HL-60 (cell line): ENCODE data around the gene DROSHA.

Experiments used
- DNase-seq, 2 experiments: peaks; one replicate each; pipeline ENCODE4 v3.0.0-alpha.2; 2010 to 2020; ENCODE audit warnings: low read depth in 1 of 2, low spot score in 1 of 2
- H3K27ac ChIP-seq: fragments of 250-450 bp; sonication (Bioruptor Pico); replicated peaks from 2 replicates; pipeline ENCODE4 v1.5.1; 2020; ENCODE audit warnings: mild to moderate bottlenecking, moderate library complexity
- H3K27me3 ChIP-seq: fragments of 250-450 bp; sonication (Bioruptor Pico); 2 replicates; pipeline ENCODE4 v1.5.1; 2021; ENCODE audit warnings: mild to moderate bottlenecking, moderate library complexity; ENCODE audit not compliant: insufficient read depth, poor library complexity, severe bottlenecking
- H3K4me3 ChIP-seq: replicated peaks from 2 replicates; pipeline ENCODE4 v1.5.1; 2011; ENCODE audit warnings: mild to moderate bottlenecking, control low read depth, low read length; ENCODE audit not compliant: insufficient read depth
- GABPA ChIP-seq: IDR thresholded peaks from 2 replicates; pipeline ENCODE4 v1.6.1; 2012; ENCODE audit warnings: low read depth
- POLR2AphosphoS5 ChIP-seq: IDR thresholded peaks from 2 replicates; pipeline ENCODE4 v1.6.1; 2012; ENCODE audit warnings: low read depth
- REST ChIP-seq: IDR thresholded peaks from 2 replicates; pipeline ENCODE4 v1.6.1; 2012; ENCODE audit warnings: low read depth; ENCODE audit not compliant: insufficient replicate concordance
- SPI1 ChIP-seq: IDR thresholded peaks from 2 replicates; pipeline ENCODE4 v1.6.1; 2012; ENCODE audit warnings: low read depth, mild to moderate bottlenecking, borderline replicate concordance
- TF ChIP-seq, protein P1 (sequence below): IDR thresholded peaks from one replicate; pipeline ENCODE4 v1.5.1; 2011; ENCODE audit warnings: low read length, control low read depth, inconsistent platforms; ENCODE audit not compliant: insufficient read depth

The DROSHA gene

DNA sequence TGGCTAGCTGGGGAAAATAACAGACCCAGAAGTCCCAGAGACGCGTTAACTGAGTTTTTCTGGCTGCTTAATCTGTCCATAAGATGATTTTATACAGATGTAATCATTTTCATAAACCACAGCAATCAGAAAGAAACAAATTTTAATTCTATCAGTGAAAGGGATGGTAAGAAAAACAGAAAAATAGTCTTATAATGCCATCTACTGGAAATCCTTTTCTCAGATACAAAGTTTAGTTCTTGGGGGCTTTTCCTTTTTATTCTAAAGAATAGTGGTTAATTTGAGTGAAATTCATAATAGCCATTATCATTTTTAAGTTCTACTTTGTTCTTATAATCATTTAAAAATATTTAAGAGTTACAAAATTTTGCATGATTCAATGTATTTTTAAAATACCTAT, 44.4 kb downstream of the DROSHA start:
- TF ChIP-seq, protein P1, sequence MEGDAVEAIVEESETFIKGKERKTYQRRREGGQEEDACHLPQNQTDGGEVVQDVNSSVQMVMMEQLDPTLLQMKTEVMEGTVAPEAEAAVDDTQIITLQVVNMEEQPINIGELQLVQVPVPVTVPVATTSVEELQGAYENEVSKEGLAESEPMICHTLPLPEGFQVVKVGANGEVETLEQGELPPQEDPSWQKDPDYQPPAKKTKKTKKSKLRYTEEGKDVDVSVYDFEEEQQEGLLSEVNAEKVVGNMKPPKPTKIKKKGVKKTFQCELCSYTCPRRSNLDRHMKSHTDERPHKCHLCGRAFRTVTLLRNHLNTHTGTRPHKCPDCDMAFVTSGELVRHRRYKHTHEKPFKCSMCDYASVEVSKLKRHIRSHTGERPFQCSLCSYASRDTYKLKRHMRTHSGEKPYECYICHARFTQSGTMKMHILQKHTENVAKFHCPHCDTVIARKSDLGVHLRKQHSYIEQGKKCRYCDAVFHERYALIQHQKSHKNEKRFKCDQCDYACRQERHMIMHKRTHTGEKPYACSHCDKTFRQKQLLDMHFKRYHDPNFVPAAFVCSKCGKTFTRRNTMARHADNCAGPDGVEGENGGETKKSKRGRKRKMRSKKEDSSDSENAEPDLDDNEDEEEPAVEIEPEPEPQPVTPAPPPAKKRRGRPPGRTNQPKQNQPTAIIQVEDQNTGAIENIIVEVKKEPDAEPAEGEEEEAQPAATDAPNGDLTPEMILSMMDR, result no peak
- TF ChIP-seq GABPA (no peak), SPI1 (no peak), REST (no peak), POLR2AphosphoS5 (no peak)
- no peaks in the 10 kb centered on the region for H3K27me3 ChIP-seq
- DNase-seq, result no peak
- no peak overlapping the region for H3K4me3 ChIP-seq
- H3K27ac ChIP-seq, result no peak overlapping the region

GRCh38 chr5:31486441-31486840, 45.5 kb downstream of the DROSHA start:
- TF ChIP-seq GABPA, result no peak
- TF ChIP-seq SPI1, result no peak
- TF ChIP-seq, protein P1, result no peak
- no peak for TF ChIP-seq REST
- no peak for TF ChIP-seq POLR2AphosphoS5
- no peak for DNase-seq
- H3K4me3 ChIP-seq, result no peak overlapping the region
- H3K27ac ChIP-seq, result no peak overlapping the region
- no peaks in the 10 kb centered on the region for H3K27me3 ChIP-seq

DNA sequence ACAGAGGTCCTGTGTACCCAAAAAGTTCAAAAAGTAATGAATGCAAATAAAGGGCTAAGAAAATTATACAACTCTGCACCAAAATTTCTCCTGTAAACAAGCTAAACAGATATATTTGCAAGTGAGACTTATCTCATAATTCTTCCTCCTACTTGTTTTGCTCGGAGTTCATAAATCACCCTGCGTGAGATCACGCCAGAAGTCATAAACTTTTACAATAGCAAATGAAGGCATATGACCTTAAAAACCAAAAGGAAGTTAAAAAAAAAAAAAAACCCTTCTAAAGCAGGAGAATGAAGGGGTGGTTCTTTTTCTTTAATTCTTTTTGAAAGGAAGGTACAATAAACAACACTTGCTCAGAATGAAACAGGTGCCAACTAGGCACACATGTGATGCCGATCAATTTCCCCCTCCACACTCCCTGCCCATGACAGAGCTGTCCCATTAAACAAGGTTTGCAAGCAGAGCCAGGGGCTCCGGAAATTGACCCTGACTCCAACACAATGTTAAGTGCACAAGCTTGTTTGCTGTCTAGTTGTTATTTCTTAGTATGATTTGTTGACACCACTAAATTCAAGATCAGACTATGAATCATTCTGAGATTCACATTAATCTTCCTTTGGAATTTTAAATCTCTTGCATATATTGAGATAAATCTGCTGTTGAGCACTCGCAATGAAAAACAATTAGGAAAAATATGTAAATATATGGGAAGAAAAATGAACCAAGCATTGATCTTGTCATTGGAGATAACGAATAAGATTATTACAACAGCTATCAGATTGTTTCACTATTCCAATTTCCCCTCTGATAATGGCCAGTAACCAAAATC, 46.3 kb downstream of the DROSHA start:
- Histone ChIP-seq H3K27me3 (no peaks in the 10 kb centered on the region), H3K4me3 (no peak overlapping the region), H3K27ac (no peak overlapping the region)
- TF ChIP-seq GABPA, result no peak
- no peak for TF ChIP-seq REST
- TF ChIP-seq POLR2AphosphoS5, result no peak
- TF ChIP-seq, protein P1, result no peak
- TF ChIP-seq SPI1, result no peak
- no peak for DNase-seq
